DOHH2 (cell line): ENCODE measurements around the gene AQP7.
"Not testable (repeated sequence)": the region's sequence is repeated elsewhere in the genome, so short reads cannot be mapped to it uniquely, and the experiment has no call there.

ENCODE experiments used
- H3F3A ChIP-seq: fragments of 200-600 bp; sonication (generic), shearing (Covaris generic); 2 replicates; pipeline ENCODE4 v1.6.0; 2016; ENCODE audit warnings: antibody characterized with exemption, mild to moderate bottlenecking; ENCODE audit not compliant: control insufficient read depth, insufficient read depth
- H3K27ac ChIP-seq: fragments of 200-600 bp; sonication (generic); 2 replicates; pipeline ENCODE4 v1.5.1; 2014; ENCODE audit warnings: low read depth, mild to moderate bottlenecking, low read length, moderate library complexity
- H3K27me3 ChIP-seq: fragments of 200-600 bp; sonication (generic); 2 replicates; pipeline ENCODE4 v1.6.1; 2014; ENCODE audit warnings: mild to moderate bottlenecking, low read length, mixed read lengths; ENCODE audit not compliant: control insufficient read depth
- H3K36me3 ChIP-seq: fragments of 200-600 bp; sonication (generic); 2 replicates; pipeline ENCODE4 v1.6.1; 2014; ENCODE audit warnings: mild to moderate bottlenecking, low read length, moderate library complexity, mixed read lengths; ENCODE audit not compliant: control insufficient read depth
- H3K4me1 ChIP-seq: fragments of 200-600 bp; sonication (generic); 2 replicates; pipeline ENCODE4 v1.6.1; 2014; ENCODE audit warnings: mild to moderate bottlenecking, low read length, mixed read lengths; ENCODE audit not compliant: control insufficient read depth
- H3K4me2 ChIP-seq: fragments of 200-600 bp; sonication (generic); 2 replicates; pipeline ENCODE4 v1.6.0; 2014; ENCODE audit warnings: mild to moderate bottlenecking, low read length, moderate library complexity
- H3K4me3 ChIP-seq: fragments of 200-600 bp; sonication (generic); 2 replicates; pipeline ENCODE4 v1.5.1; 2014; ENCODE audit warnings: mild to moderate bottlenecking, low read length, mixed read lengths
- H3K79me2 ChIP-seq: fragments of 200-600 bp; sonication (generic); 2 replicates; pipeline ENCODE4 v1.6.1; 2014; ENCODE audit warnings: mild to moderate bottlenecking, low read length, mixed read lengths; ENCODE audit not compliant: control insufficient read depth
- H3K9me2 ChIP-seq: fragments of 200-600 bp; sonication (generic); replicated peaks from 2 replicates; pipeline ENCODE4 v1.6.1; 2014; ENCODE audit warnings: mild to moderate bottlenecking, low read length, mixed read lengths; ENCODE audit not compliant: control insufficient read depth
- H3K9me3 ChIP-seq: fragments of 200-600 bp; sonication (generic); 2 replicates; pipeline ENCODE4 v1.6.1; 2014; ENCODE audit warnings: antibody characterized with exemption, low read length, mixed read lengths; ENCODE audit not compliant: control insufficient read depth, insufficient read depth
- H4K20me1 ChIP-seq: fragments of 200-600 bp; sonication (generic); 2 replicates; pipeline ENCODE4 v1.6.0; 2014; ENCODE audit warnings: low read depth, mild to moderate bottlenecking, antibody characterized with exemption, low read length, moderate library complexity; ENCODE audit not compliant: control insufficient read depth, insufficient read depth
- CTCF ChIP-seq: fragments of 200-600 bp; sonication (generic); IDR thresholded peaks from one replicate; pipeline ENCODE4 v1.5.1; 2014; ENCODE audit warnings: antibody characterized with exemption, mild to moderate bottlenecking, low read depth, low read length; ENCODE audit not compliant: poor library complexity, severe bottlenecking
- EZH2phosphoT487 ChIP-seq: fragments of 200-600 bp; sonication (generic); IDR thresholded peaks from 2 replicates; pipeline ENCODE4 v1.6.1; 2017; ENCODE audit warnings: borderline replicate concordance, mild to moderate bottlenecking, antibody characterized with exemption, low read length, moderate library complexity, mixed read lengths

AQP7 gene

GRCh38 chr9:33402371-33402770 lies at the start of gene AQP7:
Gene AQP7 (minus strand): TSS chr9:33402568. CDS start chr9:33401262, 1,306 bp downstream.
- not testable (repeated sequence) for H3K4me1 ChIP-seq, H3K27ac ChIP-seq
- peak within 1 kb of the TSS; percentile 31; the same call in 1 of the 2 replicates for H3K4me2 ChIP-seq

GRCh38 chr9:33450621-33451146 lies 48.3 kb upstream of the AQP7 start:
- Histone ChIP-seq H3K9me3 (no peaks in the 10 kb centered on the region), H4K20me1 (no peaks in the 10 kb centered on the region), H3F3A (no peaks in the 10 kb centered on the region), H3K4me1 (peaks cover 44% of the 10 kb centered on the region), H3K27ac (no peak overlapping the region), H3K36me3 (no peaks in the 10 kb centered on the region), H3K79me2 (no peaks in the 10 kb centered on the region), H3K9me2 (no peaks in the 10 kb centered on the region), H3K4me3 (no peak overlapping the region), H3K4me2 (no peak overlapping the region), H3K27me3 (peaks cover 18% of the 10 kb centered on the region)
- TF ChIP-seq CTCF (no peak), EZH2phosphoT487 (no peak)

More at GRCh38 chr9:33402371-33402770, at the start of gene AQP7:
- H3F3A ChIP-seq, H3K27me3 ChIP-seq, H3K4me3 ChIP-seq, H3K36me3 ChIP-seq, H3K79me2 ChIP-seq, H3K9me3 ChIP-seq, H3K9me2 ChIP-seq, H4K20me1 ChIP-seq: not testable (repeated sequence)

GRCh38 chr9:33449715-33450114 lies 47.3 kb upstream of the AQP7 start:
- Histone ChIP-seq H3K4me3 (no peak overlapping the region), H3K4me2 (no peak overlapping the region), H4K20me1 (no peaks in the 10 kb centered on the region), H3K4me1 (peaks cover 44% of the 10 kb centered on the region), H3K27ac (no peak overlapping the region), H3K79me2 (no peaks in the 10 kb centered on the region), H3K9me3 (no peaks in the 10 kb centered on the region), H3K27me3 (peaks cover 18% of the 10 kb centered on the region), H3K36me3 (no peaks in the 10 kb centered on the region), H3K9me2 (no peaks in the 10 kb centered on the region), H3F3A (no peaks in the 10 kb centered on the region)
- TF ChIP-seq EZH2phosphoT487 (no peak), CTCF (no peak)

- Histone ChIP-seq H3F3A (no peaks in the 10 kb centered on the region), H3K4me2 (peak overlapping the region; percentile 69), H3K27ac (no peak overlapping the region), H3K79me2 (no peaks in the 10 kb centered on the region), H3K36me3 (no peaks in the 10 kb centered on the region), H3K9me2 (no peaks in the 10 kb centered on the region), H4K20me1 (no peaks in the 10 kb centered on the region), H3K27me3 (peaks cover 18% of the 10 kb centered on the region), H3K4me3 (peak overlapping the region; percentile 65), H3K4me1 (peaks cover 32% of the 10 kb centered on the region), H3K9me3 (no peaks in the 10 kb centered on the region)
- TF ChIP-seq CTCF (no peak), EZH2phosphoT487 (no peak)
These were observed 45.6 kb upstream of the AQP7 start for GRCh38 chr9:33447799-33448553.
